SH-SY5Y (cell line): ENCODE measurements around the gene PCBP4.

Source experiments
- GATA2 ChIP-seq: IDR thresholded peaks from 2 replicates; pipeline ENCODE4 v1.6.1; 2011; ENCODE audit warnings: mild to moderate bottlenecking, low read depth, low read length
- GATA3 ChIP-seq: IDR thresholded peaks from 2 replicates; pipeline ENCODE4 v1.6.1; 2011; ENCODE audit warnings: low read depth, mild to moderate bottlenecking, low read length, moderate library complexity

PCBP4 gene

DNA sequence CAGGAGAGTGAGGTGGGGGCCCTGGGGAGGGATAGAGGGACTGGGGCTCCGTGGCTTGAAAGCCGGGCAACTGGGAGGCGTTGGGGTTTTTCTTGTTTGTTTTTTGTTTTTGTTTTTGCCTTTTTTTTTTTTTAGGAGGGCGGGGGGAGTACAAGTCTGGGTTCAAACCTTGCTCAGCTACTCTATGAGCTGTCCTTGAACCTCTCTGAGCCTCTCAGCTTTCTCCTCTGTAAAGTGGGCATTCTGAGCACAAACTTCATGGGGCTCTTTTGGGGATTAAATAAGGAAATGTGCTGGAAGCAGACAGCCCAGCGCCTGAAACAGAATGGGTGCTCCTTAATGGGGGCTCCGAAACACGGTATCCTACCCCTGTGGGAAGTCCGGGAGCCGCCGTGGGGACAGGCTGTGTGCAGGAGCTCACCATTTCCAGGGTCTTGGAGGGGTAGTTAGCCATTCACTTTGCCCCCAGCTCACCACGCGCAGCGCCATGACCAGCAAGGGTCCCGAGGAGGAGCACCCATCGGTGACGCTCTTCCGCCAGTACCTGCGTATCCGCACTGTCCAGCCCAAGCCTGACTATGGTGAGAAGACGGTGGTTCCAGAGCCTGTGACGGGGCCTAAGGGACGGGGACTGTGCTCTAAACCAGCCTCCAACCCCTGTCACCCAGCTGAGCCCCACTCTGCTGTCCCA is 16.5 kb upstream of the PCBP4 start:
- TF ChIP-seq GATA3, result no peak
- no peak for TF ChIP-seq GATA2

DNA sequence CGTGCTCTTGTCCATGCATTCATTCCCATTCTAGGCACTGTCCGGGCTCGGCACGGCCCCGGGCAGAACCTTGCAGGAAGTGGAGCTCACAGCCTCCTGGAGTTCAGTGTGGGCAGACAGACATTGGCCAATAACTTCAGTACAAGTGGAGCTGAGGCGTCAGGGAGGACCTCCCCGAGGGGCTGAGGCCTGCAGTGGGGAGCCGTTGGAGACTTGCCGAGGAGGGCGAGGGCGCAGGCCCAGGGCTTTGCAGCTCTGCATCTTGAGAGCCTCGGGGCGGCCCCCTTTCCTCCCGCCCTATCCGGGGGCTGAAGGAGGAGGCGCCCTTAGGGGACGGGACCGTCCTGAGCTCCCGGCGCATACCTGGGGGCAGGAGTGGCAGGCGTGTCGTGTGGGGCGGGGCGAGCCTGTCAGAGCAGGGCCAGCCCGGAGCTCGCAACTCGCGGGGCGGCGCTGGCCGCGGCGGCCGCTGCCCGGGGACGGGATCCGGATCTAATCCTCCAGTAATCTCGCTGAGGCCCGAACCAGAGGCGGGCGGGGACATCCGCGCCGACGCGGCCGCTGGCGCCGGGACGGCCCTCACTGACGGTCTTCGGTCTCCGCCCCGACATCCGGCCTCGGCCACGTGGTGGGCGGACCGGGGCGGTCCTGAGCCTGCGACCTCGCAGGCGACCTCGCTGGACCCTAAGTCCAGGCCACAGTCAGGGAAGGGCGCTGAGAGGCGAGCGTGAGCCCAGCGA is 15.8 kb upstream of the PCBP4 start, which contains the start of gene ACY1:
ACY1 (plus strand) TSS at position 698 of the 740 bp plus-strand sequence. CDS start 530 bp downstream, outside the sequence.
- TF ChIP-seq GATA2, result peak; percentile 50; the same call in 1 of the 2 replicates
- no peak for TF ChIP-seq GATA3

DNA sequence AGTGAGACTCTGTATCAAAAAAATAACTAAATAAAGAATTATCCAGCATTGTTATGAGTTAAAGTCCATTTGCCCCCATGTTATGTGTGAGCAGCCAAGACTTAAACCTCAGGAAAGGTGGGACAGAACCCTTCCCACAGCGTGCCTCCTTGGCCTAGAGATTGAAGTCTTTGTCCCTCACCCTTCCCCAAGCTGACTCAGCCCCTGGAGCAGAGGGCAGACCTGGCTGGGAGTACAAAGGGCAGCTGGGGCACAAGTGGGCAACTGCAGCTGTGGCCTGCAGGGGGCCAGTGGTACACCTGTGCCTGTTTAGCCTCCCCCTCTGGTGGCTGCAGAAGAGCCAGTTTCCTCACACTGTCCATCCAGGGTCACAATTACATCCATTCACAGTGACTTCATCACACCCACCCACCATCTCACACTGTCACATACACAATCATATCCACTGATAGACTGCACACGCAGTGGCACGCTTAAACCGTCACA is 15.1 kb upstream of the PCBP4 start:
- TF ChIP-seq GATA3, result no peak
- no peak for TF ChIP-seq GATA2

DNA sequence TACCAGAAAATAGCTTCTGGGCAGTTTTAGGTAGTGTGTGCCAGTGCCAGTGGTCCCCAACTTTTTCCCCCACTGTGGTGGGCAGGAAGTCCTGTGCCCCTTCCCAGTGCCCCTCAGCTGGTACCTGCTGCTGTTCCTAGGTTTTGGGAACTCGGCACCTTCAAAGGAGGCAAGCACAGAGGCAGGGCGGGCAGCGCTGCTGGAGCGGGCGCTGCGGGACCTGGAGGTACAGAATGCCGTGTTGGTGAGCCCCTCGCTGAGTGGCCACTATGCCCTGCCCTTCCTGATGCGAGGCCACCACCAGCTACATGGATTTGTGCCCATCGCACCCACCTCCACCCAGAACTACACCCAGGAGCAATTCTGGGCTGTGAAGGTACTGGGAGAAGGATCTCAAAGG is 13.0 kb upstream of the PCBP4 start:
- TF ChIP-seq GATA3, result no peak
- no peak for TF ChIP-seq GATA2

DNA sequence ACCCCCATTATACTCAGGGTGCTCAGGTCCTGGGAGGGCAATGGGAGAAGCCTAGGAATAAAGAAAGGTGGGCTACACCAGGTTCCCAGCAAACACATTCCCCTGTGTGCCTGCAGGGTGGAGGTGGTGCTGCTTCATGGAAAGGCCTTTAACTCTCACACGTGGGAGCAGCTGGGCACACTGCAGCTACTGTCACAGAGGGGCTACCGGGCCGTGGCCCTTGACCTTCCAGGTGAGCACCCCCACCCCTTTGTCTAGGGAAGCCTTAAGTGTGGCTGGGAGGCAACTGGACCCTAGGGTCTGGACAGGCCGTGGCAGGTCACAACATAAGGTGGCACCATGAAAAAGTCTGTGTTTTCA is 10.9 kb upstream of the PCBP4 start:
- TF ChIP-seq GATA2 (no peak), GATA3 (no peak)

DNA sequence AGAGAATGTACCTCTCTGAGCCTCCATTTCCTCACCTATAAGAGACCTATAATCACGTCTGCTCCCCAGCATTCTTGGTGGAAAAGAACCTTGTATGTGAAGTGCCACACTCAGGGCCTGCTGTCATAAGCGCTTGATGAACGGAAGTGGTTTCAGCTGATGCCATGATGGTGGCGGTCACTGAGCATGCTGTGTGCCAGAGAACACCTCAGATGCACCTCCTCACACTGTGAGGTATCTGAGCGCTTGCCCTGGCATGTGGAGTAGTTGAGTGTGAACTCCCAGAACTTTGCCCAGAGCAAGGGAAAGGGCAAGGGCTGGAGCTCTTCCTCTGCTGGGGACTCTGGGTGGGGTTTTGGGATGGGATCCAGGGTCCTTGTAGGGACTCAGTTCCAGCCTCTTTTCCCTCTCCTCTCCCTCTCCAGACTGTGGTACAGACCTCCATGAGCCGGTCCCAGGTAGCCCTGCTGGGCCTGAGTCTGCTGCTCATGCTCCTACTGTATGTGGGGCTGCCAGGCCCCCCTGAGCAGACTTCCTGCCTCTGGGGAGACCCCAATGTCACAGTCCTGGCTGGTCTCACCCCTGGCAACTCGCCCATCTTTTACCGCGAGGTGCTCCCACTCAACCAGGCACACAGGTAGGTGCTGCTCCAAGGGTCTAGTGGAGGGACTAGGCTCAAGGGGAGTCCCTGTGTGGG is 10.3 kb upstream of the PCBP4 start:
- no peak for TF ChIP-seq GATA2
- no peak for TF ChIP-seq GATA3

DNA sequence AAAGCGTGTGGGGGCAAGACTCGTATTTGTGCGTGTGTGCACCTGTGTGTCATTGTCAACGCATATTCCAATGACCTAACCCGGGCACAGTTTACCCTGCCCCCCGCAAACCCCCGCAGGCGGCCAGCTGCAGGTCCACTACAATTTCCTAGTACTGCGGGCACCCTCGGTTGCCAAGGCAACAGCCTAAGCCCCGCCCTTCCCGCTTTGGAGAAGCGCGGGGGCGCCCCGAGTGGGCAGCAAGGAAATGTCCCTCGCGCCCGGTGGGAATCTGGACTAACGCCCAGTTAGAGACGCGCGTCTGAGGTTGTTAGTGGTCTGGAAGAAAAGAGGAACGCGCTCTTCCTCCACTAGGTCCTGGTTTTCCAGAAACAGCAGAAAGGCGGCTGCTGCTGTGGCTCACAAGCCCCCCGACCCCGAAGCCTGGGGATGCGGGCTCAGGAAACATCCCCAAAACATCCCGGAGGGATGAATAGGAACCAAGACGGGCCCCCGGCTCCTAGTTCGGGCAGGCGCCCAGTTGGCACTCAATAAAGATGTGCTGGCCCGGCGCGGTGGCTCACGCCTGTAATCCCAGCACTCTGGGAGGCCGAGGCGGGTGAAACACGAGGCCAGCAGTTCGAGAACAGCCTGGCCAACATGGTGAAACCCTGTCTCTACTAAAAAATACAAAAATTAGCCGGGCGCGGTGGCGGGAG is 8.7 kb upstream of the PCBP4 start:
- TF ChIP-seq GATA2 (no peak), GATA3 (no peak)

DNA sequence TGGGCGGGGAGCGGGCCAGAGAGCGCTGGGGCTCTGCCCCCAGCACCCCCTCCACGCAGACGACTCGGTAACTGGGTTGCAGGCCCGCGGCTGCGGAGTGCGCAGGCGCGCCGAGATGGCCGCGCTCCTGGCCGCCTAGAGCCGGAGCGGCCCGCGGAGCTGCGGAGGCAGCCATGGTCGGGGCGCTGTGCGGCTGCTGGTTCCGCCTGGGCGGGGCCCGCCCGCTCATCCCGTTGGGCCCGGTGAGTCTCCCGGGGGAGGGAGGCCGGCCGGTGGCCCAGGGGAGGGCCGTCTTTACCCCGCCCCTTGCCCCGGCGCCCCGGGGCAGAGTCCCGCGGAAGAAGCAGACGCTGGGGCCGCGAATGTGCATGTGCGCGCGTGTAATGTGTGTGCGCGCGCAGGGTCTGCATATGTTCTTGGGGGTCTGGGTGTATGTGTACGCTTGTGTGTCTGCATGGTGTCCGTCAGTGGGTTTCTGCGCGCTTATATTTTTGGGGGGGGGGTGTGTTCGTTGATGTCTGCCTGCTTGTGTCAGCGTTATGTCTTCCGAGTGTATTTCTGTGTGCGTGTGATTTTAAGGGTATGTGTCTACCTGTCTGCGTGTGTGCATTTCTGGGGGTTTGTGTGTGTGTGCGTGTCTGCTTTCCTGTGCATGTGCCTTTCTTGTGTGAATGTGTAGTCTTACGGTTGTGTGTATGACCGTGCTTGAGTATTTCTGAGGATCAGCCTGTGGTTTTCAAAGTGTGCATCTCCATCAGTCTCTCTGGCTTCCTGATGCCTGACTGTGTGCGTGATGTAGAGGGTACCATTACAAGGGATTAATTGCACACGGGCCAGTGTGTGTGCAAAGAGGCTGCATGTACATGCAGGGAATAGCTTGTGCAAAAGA is 8.0 kb upstream of the PCBP4 start, which contains the start of gene ABHD14A:
ABHD14A (plus strand) TSS at position 102 of the 889 bp plus-strand sequence; CDS start at position 174, 72 bp downstream.
- TF ChIP-seq GATA2 (no peak), GATA3 (no peak)

DNA sequence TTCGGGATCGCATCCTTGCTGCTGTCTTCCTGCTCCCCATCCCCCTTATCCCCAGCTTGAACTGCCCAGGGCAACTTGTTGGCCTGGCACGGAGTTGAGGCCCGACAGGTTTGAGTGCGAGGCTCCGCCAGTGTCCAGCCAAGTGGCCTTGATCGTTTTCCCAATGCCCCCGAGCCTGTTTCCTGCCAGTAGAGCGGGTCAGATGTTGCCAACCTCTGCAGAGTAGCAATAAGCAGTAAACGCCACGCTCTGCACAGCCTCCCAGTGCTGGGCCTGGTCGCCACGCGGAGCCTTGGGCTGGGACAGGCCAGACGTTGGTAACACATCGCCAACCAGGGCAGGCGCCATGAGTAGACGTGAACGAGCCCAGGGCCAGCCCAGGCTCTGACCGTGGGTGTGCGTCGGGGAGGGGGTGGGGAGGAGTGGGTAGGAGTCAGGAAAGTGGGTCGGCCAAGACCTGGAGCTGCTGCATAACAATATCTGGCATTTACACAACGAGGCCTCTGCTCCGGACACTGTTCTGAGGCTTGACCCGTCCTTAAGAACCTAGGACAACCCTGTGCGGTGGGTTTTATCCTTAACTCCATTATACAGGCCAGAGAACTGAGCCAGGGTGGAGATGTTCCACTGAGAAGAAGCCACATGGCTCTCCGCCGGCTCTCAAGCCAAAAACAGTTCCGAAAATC is 7.2 kb upstream of the PCBP4 start:
- TF ChIP-seq GATA2, result no peak
- TF ChIP-seq GATA3, result no peak

DNA sequence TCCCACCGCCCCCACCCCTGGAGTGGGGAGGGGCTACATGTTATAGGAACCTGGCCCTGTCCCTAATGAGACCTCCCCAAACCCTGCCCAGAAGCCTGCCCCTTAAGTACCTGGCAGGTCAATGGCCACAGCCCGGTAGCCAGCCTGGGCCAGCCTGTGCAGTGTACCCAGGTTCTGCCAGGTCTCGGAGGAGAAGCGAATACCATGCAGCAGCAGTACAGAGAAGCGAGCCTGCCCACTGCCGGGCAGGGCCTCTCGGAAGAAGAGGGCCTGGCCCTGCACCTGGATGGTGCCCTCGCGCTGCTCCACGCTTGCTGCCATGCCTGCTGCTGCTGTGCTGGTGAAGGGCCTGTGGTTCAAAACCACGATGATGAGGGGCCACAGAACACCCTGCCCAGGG is 4.1 kb upstream of the PCBP4 start:
- no peak for TF ChIP-seq GATA2
- TF ChIP-seq GATA3, result no peak

DNA sequence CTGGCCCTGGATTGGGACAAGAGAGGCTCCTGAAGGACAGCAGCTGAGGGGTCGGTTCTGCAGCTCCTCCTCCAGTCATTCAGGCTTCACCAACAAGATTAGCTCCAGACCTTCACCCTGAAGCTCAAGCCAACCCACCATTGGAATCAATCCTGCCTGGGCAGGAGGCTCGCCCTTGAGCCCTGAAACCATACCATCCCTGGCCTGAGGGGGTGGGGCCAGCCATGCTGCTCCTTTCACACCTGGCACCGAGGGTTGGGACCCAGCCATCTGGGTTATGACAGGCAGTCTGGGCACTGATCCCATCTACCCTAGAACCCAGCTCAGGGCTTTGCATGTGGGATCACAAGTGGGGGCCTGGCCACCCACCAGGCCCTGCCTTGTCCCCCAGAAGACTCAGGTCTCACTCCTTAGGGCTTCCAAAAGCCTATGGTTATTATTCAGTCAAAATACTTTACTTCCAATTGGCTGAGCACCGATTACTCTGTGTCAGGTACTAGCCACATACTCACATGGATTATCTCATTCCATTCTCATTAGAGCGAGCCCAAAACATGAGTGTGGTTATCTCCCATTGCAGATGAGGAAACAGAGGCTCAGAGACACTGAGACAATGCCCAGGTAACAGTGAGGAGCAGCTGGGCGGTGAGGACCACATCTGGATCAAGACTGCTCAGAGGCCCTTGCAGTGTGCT is 3.5 kb upstream of the PCBP4 start:
- TF ChIP-seq GATA2 (no peak), GATA3 (no peak)

DNA sequence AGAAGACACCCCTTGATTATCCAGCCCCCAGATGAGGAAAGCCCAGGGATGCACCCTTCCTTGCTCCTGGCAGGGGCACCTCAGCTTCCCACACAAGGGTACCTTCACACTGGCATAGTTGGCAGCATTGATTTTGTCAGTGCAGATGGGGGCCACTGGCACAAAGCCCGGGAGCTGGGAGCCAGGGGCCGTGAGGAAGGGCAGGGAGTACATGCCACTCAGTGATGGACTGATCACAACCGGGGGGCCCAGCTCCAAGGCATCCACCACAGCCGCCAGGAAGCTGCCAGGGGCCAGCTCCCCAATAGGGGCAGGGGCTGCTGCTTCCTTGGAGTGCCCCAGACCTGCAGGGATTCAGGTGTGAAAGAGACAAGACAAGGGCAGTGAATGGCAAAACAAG is 2.6 kb upstream of the PCBP4 start:
- TF ChIP-seq GATA3 (no peak), GATA2 (no peak)
